GM21619 (cell line): Measurements from ENCODE around the gene EMX1.

Experiments
- ATAC-seq: cut with Tn5 transposase; IDR thresholded peaks from one replicate; pipeline ENCODE4 v1.9.1; 2021; ENCODE audit not compliant: unreplicated experiment

The EMX1 gene

DNA sequence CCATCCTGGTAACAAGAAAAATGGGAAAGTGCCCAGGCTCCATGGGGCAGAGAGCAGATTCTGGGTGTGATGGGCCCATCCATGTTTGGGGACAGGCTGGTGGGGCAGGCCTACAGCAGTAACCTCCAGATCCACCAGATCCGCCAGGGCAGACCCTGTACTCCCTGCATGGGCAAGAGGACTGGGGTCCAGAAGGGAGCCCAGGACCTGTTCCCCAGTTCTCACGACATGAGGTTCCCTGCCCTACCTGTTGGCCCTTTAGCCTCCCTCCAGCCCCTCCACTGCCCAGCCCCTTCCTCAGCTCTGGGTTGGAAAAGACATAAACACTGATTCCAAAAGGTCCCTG, 38.7 kb downstream of the EMX1 start:
- no peak for ATAC-seq

DNA sequence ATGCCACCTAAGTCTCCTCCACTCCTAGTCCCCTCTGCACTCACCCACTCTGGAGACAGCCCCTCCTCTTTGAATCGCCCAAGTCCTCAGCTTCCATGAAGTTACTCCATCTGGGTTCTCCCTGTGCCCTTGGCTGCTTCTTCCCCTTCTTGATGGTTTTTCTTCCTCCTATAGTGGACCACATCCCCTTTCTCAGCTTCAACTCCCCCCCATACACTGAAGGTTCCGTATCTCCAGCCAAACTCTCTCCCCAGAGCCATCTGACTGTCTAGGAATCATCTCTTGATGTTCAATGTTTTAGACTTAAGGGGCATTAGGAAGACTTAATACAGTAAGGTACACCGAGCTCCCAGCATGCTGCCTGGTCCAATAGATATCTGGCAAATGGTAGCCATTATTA, 39.6 kb downstream of the EMX1 start:
- no peak for ATAC-seq

DNA sequence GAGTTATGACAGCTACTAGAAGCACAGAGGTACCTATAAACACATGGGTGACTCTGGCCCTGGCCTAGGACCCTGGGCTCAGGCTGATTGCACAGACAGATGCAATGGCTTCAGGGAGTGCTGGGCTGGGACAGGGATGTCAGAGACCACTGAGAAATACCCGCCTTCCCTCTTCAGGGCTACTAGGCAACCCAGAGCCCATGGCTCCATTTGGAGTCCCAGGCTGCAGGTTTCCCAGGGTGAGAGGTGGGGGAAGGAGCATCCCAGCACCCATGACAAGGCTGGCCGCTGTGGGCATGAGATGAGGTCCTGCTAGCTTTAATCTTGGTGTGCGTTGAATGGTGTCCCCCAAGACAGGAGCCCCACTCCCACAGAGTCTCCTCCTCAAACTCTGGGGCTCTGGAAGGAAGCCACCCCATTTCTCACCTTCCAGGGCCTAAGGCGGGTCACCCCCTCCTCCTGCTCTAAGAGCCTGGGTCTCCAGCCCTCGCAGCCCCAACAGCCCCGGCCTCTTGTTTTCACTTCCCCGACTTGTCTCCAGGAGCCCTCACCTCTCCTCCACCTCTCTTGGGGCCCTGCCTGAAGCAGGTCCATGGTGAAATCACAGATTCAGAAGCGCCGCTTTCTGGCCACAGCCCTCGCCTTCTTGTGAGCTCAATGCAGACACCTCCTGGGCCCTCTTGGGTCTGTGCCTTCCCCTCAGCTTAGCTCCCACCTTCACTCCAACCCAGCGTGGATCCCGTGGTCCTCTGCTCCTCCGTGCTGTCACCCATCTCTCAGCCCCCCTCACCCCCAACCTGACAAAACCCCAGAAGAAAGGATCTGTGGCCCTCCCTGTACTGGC, 41.4 kb downstream of the EMX1 start:
- ATAC-seq = no peak

DNA sequence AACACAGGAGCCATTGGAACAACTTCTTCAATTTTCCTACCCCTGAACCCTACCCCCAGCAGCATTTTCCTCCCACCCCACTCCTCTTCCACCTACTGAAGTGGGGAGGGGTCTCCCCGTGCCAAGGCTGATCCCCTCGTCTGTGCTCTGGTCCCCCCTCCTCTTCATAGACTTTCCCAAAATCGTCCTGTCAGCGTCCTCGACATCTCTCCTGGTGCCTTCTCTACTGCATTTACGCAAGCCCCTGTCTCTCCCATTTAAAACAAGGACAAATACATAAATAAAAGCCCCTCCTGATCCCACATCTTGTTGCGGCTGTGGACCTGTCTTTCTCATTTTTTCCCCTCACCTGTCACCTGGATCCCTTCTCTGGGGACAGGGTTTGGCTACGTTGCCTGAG, 42.2 kb downstream of the EMX1 start:
- no peak for ATAC-seq

DNA sequence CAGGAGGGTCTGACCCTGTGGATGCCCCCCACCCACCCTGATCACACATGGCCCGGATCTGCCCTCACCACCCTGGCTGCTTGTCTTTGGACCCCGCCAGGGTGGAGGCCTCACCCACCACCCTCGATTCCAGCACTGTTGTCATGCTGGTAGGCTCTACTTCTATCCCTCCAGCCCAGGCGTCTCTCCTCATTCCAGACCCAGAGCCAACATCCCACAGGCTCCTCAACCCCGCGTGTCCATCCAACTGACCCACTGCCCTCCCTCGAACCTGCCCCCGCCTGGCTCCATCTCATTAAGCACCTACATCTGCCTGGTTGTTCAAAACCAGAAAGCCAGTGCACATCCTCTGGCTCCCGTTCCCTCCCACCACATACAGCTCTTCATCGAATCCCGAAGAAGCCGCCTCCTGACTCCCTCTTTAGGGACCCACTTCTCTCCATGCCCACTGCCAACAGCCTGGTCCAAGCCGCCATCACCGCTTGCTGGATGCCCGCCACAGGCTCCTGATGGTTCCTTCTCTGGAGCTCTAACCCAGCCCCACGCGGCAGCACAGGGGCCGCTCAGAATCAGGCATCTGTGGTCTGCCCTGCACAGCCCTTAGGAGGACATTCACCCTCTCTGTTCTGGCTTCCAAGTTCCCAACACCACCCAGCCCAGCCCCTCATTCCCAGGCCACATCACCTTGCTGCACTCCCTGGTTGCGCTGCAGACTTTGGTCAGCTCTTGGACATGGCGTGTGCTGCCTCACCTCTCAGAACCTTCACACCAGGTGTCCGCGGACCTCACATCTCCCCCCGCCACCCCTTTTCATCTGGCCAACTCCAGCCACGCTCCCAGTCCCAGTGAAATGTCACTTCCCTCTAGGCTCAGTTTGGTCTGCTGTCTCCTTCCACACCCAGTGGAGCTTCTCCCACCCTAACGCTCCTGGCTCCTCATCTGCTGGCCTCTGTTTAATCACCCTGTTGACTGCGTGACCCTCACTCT, 43.0 kb downstream of the EMX1 start:
- ATAC-seq = no peak

DNA sequence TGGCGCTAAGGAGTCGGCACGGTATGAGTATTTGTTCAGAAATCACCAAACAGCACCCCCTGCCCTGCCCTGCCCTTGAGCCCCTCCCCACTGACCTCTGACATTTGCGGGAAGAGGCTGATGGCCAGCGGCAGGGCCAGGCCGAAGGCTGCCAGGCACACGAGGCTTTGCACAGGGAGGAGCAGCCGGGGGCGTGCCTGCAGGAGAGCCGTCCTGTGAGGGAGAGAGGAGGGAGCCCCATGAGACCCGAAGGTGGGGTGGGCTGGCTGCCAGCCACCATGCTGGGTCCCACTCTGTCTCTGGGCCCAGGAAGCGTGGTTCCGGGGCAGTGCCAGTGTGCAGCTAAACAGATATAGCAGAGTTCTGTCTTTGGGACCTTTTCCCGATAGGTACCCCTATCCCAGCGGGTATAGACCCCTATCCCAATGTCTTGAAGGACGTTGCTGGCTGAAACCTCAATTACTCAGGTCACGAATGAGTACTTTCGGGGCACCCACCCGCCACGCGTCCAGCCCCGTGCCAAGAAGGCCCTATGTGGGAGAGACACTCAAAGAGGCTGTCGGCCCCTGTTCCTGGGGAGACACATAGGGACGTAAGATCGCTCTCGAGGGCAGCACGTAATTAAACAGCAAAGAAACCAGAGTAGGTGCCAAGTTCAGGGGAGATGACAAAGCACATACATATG, 43.9 kb downstream of the EMX1 start:
- no peak for ATAC-seq

DNA sequence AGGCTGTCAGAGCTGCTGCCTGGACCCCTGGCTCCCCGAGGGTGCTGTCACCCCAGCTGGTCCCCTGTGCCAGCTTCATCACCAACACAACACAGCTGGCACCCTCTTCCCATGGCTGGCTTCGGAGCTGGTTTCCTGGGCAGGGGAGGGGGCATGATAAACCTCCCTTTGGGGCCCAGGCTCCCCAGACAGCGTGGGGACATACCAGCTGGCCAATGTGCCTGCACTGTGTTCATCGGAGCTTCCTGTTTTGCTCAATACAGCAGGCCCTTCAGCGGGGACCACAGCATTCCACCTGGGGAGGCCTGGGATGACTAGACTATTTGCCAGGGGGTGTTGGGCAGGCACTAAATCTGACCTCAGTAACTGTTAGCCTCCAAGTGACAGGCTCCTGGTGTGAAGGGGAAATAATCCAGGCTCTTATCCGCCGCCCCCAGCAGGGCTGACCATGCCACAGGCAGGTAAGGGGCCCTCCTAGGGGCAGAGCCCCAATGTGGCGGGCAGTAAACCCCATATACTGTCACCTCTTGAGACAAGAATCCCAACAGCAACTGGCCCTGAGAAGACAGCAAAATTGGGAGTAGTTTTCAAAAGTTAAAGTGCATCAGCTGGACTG, 44.6 kb downstream of the EMX1 start:
- no peak for ATAC-seq

DNA sequence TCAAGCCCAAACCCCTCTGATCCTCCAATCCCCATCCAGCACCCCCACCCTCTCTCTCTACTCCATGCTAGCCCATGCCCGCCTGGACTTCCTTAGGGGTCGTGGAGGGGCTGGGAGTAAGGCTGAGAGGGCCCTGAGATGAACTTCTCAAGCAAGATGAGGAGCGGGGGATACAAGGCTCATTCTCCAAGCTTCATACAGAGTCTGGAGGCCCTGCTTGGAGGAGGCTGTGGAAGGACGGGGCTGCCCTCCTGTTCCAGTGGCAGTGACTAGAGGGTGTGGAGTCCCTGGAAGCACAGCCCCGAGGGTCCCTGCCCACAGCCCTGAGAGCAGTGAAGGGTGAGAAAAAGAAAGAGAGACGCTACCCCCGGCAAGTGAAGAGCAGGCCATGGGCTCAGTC, 45.6 kb downstream of the EMX1 start:
- ATAC-seq = no peak

DNA sequence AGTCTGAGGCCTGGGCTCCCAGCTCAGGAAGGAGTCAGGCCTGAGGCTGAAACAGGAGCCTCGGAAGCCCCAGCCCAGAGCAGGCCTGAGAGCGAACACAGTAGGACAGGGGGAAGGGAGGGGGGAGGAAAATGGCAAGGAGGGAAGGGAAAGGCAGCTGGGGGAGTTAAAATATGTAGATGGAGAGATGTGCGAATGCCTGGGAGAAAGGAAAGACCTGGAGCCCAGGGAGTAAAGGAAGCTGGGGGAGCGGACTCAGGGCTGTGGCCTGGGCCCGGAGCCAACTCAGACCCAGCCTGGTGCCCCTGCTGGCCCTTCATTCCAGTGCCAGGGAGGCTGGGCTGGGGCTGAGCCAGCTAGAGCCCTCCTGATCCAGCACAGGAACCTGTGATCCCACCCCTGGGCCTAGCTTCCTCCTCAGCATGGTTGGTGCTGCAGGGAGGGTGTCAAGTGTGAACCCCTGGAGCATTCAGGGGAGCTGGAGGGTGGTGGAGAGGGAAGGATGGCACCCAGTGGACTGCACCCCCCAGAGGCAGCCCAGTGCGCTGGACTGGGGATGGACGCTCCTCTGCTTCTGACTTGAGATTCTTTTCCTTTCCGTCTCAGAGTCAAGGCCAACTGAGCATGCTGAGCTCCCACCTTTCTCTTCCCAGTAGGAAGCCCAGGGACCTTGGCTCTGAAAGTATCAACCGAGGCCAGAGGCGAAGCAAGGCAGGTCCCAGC, 46.3 kb downstream of the EMX1 start:
- ATAC-seq = no peak

DNA sequence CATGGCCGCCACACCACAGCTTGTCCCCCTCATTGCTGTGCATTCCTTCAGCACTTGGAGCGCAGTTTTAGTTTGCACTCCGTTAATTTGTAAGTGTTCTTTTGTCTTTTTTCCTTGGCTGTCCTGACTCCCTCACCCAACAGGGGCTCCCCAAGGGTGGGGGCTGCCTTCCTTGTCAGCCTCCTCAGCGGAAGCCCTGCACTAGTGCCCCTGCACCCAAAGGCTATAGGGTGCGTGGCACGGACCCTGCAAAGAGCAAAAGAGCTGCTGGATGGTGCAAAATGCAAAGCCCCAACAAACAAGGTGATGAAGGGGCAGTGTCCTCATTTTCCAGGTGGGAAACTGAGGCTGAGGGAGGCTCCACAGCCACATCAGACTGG, 46.8 kb downstream of the EMX1 start:
- no peak for ATAC-seq

DNA sequence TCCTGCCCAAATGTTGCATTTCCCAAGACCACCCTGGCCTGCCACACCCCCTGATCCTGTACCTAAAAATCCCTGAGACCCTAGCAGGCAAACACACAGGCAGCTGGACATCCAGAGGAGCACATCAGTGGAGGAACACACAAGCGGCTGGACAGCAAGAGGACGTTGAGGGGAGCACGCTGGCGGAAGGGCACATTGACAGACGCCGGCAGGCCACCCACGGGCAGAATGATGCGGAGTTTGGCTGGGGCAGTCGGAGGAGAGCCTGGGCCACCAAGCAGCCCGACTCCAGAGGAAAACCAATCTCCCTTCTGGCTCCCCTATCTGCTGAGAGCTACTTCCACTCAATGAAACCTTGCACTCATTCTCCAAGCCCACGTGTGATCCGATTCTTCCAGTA, 47.7 kb downstream of the EMX1 start:
- no peak for ATAC-seq

DNA sequence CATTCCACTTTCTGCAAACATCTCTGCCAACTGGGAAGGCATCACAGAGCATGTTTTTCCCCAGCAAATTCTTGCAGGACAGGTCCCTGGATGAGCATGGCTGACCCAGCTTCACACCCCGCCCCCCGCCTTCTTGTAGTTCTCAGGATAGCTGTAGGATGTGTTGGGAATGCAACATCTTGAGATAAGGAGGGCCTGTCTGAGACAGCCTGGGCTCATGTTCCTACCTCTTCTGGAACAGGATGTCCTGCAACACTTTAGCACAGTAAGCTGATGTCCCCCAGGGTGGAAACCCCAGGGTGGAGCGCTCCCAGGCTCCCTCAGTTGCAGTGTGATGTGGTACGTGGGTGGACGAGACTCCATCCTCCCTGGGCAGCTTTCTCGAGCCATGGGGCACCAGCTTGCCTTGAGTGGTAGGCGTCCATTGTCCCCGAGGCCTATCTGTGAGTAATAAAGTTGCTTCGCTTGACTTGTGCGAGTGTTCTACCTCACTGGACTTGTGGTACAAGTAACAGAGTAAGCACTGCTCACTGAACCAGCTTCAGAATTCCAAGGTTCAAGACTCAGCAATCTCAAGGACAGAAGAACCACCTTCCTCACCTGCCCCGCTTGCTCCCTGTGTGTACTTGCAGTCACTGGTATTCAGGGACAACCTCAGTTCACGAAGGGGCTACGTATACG, 48.6 kb downstream of the EMX1 start:
- no peak for ATAC-seq

DNA sequence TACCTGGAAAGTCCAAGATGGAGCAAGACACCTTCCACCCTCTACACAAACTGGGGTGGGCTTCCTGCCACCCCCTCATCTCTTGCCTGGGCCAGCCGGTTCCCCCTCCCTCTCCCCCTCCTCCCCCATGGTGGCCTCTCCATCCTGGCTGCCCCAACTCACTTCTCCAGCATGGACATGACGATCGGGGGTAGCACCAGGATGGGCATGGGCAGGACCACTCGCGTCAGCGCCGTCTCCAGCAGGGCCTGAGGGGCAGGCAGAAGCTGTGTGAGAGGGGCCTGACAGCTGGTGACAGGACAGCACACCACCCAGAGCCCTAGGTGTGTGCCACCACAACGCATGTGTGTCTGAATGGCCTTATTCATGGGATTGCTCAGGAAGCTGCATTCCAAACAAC, 51.0 kb downstream of the EMX1 start:
- ATAC-seq = no peak

DNA sequence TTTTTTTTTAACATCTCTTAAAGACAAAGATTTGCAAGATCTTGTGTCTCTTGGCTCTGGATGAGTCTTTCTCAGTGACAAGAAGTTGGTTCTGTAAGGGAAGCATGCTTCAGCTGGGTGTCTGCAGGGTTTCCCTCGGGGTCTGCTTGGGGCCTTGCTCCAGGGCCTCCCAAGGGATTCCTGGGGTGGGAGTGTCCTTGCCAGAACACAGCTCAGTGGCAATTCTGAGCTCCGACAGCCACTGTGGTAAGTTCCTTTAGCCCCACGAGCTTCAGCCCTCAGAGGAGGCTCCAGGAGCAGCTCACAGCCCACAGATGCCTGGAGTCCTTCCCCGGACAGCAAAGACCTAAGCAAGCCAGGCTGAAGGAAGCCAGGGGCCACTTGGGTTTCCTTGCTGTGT, 52.4 kb downstream of the EMX1 start:
- ATAC-seq = no peak

DNA sequence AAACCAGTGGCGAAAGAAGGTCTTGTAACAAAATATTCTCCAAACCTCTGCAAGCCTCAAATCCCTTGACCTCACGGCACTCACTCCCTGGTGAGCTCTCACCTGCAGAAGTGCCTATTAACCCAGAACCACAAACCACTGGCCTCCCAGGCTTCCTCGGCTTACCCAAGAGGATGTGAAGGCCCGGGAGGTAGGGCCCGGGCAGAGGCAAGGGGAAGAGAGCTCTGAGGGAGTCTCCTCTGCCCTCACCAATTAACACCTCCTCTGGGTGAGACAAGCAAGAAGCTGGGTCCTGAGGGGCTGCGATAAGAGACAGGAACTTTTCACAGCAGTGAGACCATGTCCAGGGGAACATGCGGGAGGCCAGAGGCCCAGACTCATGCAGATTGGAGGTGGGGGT, 53.7 kb downstream of the EMX1 start:
- no peak for ATAC-seq

DNA sequence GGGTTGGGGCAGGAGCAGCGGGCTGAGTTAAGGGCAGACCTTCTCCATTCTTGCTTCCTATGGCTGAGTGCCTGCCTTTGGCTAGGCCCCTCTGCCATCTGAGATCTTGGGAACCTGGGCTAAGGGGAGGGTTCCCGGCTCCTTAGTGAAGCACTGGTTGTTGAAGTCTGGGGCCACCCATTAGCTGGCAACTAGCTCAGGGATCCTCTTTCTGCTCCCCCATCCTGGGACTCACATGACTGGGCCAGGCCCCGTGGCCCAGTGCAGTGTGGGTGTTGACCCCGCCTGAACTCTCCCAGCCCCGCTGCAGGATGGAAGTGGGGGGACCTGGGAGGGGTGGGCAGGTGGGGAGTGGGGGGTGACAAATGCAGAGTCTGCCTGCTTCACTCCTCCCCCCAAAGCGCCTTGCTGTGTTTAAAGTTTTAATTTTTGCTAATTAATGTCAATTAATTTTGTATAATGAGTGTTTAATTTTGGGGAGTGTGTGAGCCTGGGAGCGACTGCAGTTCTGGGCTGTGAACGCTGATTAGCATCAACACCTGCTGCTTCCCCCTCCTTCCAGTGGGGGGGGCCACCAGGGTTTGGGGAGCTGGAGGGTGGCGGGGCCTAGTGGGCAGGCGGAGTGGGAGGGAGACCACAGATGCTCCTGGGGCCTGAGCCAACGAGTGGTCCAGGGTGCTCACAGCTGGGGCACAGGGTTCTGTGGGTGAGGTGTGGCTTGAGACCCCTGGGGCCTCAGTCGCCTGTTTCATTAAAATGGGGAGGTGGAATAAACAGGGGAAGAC, 55.2 kb downstream of the EMX1 start:
- no peak for ATAC-seq

DNA sequence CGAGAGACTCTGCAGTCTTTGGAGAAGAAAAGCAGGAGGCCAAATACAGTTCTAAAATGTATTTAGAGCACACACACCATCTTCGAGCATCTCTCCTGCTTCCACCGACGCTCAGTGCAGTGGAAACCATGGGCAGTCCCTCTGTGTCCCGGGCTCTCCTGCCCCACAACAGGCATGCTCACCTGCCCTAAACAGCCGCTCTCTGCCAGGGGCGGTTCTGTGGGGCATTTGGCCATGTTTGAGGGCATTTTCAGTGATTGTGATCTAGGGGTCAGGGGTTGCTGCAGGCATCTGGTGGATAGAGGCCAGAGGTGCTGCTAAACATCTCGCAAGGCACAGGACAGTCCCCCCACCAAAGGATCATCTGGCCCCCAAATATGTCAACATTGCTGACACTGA, 55.8 kb downstream of the EMX1 start:
- ATAC-seq = no peak

DNA sequence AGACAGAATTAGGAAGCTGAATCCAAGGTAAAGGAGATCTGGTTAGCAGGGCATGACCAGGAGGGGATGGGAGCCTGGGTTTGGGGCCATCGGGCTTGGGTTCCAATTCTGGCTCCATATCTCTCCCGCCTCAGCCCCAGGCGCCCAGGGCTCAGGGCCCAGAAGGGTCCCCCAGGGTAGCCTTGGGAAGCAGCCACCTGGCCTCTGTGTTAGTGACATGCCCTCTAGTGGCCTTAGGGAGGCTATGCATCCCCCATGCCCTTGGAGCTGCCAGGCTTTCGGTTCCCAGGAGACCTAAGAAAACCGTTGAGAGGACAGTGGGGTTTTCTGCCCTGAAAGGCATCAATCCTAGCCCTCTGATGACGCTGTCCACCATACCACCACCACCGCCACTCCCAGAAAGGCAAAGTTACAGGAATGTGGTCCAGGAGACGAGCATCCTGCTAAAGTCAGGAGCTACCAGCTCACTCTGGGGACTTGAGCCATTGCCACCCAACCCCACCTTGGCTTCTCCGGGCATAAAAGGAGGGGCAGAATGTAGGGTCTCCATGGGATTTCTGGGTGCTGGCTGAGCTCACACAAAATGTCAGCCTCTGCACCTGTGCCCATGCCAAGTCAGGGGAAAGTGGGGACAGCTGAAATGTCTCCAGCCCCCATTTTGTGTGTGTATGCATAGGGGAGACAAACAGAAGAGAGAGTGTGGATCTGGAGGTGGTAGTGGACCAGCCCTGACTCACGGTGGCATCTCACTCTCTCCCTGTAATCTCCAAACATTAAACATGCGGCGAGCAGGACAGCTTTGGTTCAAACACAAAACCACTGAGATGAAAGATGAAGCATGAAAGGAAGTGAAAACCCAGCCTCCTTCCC, 56.5 kb downstream of the EMX1 start:
- ATAC-seq = peak; percentile 92
